Measurements from ENCODE around the gene MYH13.

DNA sequence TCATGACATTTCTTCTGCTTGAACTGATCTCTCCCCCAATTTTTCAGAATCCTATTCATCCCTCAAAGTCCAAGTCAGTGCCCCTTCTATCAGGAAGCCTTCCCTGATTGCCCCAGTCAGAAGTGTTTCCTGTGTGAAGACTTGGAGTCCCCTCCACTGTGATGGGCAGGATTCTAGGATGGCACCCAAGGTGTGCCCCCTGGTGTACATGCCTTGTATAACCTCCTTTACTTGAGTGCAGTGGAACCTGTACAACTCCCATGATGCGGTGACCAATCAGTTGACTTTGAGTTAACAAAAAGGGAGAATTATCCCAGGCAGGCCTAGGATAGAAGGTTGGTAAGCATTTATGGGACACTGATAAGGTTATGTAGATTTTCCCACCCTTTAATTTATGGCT, 23.4 kb downstream of the MYH13 start:
- TF ChIP-seq, protein P1, sequence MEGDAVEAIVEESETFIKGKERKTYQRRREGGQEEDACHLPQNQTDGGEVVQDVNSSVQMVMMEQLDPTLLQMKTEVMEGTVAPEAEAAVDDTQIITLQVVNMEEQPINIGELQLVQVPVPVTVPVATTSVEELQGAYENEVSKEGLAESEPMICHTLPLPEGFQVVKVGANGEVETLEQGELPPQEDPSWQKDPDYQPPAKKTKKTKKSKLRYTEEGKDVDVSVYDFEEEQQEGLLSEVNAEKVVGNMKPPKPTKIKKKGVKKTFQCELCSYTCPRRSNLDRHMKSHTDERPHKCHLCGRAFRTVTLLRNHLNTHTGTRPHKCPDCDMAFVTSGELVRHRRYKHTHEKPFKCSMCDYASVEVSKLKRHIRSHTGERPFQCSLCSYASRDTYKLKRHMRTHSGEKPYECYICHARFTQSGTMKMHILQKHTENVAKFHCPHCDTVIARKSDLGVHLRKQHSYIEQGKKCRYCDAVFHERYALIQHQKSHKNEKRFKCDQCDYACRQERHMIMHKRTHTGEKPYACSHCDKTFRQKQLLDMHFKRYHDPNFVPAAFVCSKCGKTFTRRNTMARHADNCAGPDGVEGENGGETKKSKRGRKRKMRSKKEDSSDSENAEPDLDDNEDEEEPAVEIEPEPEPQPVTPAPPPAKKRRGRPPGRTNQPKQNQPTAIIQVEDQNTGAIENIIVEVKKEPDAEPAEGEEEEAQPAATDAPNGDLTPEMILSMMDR (IDR thresholded peaks at IDR 0.05): no peak
- TF ChIP-seq POLR2A (IDR thresholded peaks at IDR 0.05) (no peak), EP300 (IDR thresholded peaks at IDR 0.05) (no peak), POLR2AphosphoS5 (IDR thresholded peaks at IDR 0.05) (no peak)
